NAMALWA (cell line): ENCODE results near the gene MYO9A.
"Not testable (repeated sequence)": the region's sequence is repeated elsewhere in the genome, so short reads cannot be mapped to it uniquely, and the experiment has no call there.

Experiments used
- DNase-seq: peaks from one replicate; pipeline ENCODE4 v3.0.0-alpha.2; 2015; ENCODE audit warnings: low spot score

Gene MYO9A

DNA sequence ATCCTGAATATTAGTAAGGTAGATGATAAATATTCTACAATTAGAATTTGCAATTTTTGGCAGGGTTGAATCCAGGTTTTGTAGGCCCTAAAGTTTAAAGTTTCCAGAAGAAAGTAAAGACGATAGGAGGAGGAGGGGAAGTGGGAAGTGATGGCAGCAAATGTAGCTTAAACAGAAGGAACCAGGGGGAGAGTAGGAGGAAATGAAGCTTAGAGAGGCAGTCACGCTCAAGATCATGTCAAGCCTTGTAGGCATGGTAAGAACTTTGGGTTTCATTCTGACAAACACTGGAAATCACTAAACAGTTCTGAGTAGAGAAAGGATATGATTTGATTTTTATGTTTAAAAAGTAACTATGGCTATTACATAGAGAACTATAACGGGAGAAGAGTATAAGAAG lies 243.7 kb downstream of the MYO9A start:
- no peak for DNase-seq

DNA sequence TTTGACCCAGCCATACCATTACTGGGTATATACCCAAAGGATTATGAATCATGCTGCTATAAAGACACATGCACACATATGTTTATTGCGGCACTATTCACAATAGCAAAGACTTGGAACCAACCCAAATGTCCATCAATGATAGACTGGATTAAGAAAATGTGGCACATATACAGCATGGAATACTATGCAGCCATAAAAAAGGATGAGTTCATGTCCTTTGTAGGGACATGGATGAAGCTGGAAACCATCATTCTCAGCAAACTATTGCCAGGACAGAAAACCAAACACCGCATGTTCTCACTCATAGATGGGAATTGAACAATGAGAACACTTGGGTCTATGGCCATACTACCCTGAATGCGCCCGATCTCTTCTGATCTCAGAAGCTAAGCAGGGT lies 259.7 kb downstream of the MYO9A start:
- not testable (repeated sequence) for DNase-seq

DNA sequence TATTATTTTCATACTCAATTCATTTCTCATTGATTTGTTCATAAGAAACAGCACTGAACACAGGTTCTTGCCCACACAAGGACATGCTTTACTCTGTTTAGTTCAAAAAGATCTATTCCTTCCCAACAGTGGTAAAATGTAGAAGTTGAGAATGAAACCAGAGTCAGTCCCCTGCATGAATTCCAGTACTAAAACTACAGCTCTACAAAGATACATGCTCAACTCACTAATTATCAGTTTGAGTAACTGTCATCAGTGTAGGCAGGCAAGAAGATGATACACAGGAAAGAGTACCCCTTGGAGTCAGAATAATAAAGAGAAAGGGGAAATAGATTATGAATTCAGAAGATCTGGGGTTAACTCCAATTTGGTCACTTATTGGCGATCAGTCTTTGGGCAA lies 264.4 kb downstream of the MYO9A start:
- DNase-seq = no peak

DNA sequence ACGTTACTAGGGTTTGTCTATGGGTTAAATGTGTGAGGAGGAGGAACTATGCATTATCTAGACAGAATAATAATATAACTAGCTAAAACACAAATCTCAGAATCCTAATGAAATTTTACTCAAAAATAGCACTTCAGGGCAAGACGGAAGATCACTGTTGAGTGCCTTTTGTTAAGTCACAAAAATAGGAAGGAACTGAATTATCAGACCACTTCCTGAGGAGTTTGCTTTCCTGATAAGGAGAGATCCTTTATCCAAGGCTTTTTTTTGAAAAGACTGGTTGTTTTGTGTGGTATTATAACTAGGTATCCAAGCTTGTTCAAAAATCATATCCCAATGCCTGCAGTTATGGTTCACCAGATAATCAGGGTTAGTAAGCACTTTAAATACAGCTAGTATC lies 273.0 kb downstream of the MYO9A start:
- no peak for DNase-seq

DNA sequence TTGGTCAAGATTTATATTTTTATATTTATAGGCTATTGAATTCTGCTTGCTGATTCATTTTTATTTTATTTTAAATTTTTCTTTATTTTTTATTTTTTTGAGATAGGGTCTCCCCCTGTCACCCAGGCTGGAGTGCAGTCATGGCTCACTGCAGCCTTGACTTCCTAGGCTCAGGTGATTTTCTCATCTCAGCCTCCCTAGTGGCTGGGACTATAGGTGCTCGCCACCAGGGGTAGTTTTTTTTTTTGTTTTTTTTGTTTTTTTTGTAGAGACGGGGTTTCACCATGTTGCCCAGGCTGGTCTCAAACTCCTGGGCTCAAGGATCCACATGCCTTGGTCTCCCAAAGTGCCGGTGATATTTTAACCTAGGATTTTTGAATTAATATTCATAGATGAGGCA lies 276.4 kb downstream of the MYO9A start:
- DNase-seq = no peak

DNA sequence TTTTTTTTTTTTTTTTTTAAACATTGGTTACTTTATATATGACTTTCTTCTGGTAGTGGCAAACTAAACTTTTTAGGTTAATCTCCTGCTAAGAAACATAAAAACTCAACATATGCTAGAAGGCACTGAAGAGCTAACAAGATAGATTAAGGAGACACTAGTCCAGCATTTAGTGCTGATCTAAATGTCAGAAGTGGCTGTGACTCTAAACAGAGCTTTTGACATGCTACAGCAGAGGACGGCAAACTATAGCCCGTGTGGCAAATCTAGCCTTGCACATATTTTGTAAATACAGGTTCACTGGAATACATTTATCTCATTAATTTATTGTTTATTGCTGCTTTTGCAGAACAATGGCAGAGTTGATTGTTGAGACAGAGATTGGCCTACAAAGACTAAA lies 287.0 kb downstream of the MYO9A start:
- no peak for DNase-seq

DNA sequence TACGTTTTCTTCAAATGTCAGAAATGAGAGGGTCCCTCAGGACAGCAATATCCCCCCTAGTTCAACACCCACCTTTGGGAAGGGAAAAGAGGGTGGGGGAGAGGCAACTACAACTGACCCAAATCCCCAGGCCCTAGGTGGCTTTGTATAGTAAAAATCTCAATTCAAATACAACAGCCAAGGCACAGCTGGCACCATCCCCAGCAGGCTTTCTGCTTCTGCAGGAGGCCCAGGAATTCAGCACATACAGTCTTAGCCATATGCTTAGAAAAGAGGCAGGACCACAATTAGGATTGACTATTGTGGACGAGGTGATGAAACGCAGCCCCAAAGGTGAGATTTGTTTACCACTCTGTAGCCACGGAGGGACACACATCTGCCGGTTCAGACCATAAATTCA lies 291.8 kb downstream of the MYO9A start:
- DNase-seq = no peak

DNA sequence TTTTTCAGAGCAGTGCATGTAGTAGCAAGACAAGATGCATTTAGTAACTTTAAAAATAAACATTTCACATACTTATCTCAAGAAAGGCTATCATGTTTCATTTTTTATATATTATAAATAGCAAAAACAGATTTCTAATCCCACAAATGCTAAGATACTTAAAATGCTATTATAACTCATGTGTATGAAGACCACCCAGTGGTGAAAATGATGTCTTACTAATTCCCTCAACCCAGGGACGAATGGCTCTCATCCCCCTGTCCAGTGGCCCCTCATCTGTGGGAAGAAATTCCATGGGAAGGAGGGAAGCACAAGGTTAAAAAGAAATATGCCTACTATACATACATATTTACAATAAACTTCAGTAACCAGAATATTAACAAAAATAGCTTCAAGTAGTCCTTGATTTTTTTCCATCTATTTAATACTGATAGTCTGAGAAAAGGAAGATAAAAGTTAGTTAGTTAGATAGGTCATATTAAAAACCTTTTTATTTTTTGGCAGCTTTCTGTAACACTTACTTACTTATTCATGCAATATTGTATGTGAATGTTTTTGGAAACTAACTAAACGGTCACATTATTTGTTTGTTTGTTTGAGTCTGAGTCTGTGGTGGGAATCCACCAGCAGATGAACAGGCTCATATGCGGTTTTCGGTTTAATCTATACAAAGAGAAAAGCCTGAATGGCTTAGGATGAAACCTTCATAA lies 292.8 kb downstream of the MYO9A start:
- DNase-seq = no peak

DNA sequence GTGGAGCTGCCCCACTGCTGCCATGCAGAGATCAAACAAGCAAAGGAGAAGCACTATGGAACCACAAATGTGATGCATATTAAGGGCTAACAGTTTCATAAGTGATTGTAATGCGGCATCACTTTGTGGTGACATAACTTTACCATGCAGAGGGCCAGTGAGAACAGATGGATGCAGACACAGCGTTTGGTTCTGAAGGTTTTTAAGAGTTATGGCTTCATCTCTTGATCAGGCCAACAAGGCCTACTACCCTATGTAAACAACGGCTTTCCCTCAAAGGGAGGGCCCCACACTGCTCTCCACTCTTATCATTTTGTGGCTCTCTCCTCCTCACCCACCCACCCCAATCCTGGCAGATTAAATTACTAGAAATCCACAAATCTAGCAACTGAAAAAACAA lies 294.1 kb downstream of the MYO9A start:
- no peak for DNase-seq

DNA sequence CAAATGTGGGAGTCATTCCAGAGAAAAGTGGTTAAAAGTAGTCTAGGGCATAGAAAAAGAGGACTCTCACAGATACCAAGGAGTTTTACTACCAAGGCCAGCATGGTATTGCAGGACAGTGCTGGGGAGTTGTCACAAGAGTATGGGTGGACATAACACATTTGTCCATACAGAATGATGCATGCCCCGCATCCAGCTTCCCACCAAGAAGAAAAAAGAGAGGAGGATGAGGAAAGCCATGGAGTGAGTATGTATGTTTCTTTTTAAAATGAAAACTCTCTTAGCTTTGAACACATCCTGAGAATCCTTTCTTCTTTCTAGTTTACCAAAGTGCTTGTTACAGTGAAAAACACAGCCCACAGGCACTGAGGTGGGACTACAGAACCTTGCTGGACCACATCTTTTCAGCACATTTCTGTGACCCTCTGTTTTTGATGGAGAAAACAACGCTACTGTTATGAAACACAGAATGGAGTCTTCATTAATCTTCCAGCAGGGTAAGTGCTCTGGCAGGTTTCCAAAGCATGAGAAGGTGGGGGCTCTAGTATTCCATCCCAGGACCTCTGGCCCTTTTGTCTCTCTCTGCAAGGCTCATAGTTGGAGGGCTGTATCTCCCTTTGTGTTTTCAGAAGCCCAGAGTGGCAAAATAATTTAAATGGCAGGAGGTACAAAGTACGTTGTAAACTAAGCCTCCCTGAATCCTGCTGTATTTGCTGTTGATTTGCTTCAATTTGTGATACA lies 294.9 kb downstream of the MYO9A start:
- DNase-seq = no peak

DNA sequence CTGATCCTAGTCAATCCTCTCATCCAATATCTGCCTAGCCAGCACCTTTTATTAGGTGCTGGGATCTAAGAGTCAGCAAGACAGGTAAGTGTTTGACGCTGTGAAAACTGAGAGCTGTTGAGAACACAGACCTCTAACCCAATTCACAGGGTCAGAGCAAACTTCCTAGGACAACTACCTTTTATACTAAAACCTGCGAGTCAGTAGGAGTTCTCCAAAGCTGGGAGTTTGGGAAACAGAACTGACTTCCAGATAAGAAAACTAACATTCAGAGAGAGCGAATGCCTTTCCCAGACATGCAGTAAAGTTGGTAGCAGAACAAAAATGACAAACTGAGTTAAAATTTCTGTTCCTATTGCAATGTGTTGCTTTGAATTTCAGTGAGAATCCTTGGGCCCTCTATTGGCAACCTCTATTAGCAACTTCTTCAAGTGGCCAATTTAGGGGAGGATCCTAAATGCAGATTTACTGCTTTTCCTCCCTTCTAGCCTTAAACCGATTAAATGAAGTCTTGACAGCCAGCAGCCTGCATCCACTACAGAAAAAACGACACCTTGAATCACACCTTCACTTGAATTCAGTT lies 296.3 kb downstream of the MYO9A start:
- DNase-seq = no peak

DNA sequence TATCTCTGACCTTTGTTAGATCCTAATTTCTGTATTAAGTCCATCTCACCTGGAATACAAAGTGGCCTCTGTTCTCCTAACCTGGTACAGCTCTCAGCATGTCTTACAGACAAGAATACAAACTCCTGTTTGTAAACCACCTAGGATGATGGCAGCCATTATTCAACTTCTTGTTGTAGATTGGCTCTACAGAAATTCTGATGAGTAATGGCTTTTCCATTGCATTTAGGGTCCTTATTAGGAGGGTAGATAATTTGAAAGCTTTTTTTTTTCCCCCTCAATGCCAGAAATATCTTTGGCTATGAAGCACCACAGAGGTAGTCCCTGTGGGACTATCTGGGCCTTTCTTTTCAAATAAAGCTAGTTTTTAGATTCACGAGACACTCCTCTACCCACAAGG lies 297.8 kb downstream of the MYO9A start:
- DNase-seq = no peak

DNA sequence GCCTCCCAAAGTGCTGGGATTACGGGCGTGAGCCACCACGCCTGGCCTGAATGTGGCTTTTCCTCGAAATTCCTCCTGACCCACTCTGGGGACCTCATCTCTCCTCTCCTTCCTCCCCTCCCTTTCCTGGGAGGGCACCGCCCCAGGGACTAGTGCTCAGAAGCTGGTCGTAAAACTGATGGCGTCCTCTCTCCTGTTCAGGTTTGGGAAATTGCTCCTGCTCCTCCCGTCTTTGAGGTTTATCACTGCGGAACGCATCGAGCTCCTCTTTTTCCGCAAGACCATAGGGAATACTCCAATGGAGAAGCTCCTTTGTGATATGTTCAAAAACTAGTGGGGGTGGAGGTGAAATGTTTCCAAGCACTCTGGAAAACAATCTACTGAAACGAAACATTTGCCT lies 300.6 kb downstream of the MYO9A start:
- DNase-seq = no peak

DNA sequence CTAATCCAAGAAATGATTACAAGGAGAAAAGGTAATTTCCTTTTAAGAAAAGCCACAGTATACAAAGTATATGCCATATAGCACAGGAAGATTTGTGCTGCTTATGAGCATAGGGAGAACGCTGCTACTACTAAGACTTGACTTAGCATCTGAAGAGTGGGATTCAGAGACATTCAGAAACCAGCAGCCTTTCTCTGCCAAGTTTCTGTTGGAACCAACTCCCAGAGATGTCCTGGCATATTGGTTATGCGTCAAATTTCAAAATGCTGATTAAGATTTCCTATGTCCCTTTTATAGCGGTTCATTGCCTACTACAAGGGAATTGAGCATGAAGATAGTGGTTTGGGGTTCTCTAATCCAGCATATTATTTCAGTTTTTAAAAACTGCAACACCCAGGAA lies 302.6 kb downstream of the MYO9A start:
- no peak for DNase-seq

DNA sequence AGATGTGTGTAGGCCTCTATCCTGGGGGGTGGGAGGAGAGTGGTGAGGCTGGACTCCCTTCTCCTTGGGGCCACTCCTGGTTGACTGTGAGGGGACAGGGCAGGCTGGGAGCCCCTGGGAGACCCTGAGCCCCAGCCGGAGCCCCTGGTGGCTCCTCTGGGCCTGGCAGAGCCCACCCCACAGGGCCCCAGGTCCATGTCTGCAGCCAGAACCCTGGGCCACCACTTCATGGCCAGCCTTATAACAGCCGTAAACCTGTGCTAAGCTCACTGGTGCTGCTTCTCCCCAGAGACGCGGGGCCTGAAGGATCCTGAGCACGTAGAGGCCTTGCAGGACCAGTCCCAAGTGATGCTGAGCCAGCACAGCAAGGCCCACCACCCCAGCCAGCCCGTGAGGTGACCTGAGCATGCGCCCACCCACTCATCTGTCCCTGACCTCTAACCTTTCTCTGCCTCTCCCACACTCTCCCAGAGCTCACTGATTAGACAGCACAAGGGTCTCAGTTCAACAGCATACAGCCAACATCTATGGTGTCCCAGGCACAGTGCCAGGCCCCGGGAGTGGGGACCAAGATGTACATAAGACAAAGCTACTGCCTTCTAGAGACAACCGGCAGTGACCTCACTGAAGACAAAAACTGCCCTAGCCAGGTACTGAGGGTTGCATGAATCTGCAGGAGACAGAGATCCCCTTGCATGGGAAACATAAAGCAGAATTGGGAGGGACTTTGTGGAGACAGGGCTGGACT lies 304.1 kb downstream of the MYO9A start:
- no peak for DNase-seq

DNA sequence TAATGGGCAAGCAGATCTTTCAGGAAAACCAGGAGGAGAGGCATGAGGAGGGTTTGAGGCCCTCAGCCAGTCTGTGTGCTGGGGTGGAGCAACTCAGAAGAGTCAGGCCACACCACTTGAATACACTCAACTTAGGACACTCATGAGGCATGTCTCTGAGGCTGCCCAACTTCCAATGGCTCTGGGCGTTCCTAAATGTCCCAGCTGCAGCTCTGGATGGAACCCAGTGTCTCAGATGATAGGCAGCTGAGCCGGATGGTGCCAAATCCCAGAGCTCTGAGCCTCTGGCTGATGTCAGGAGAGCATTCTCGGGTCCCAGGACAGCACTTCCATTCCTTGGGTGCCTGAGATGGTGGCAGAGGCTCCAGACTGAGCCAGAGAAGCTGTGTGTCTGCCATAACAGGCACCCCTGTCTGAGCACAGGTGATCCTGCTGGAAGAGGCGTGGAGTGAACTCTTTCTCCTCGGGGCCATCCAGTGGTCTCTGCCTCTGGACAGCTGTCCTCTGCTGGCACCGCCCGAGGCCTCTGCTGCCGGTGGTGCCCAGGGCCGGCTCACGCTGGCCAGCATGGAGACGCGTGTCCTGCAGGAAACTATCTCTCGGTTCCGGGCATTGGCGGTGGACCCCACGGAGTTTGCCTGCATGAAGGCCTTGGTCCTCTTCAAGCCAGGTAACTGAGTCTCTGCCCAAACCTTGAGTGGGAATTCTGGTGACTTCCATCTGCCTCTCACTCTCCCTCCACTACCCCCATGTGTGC lies 304.8 kb downstream of the MYO9A start:
- no peak for DNase-seq

DNA sequence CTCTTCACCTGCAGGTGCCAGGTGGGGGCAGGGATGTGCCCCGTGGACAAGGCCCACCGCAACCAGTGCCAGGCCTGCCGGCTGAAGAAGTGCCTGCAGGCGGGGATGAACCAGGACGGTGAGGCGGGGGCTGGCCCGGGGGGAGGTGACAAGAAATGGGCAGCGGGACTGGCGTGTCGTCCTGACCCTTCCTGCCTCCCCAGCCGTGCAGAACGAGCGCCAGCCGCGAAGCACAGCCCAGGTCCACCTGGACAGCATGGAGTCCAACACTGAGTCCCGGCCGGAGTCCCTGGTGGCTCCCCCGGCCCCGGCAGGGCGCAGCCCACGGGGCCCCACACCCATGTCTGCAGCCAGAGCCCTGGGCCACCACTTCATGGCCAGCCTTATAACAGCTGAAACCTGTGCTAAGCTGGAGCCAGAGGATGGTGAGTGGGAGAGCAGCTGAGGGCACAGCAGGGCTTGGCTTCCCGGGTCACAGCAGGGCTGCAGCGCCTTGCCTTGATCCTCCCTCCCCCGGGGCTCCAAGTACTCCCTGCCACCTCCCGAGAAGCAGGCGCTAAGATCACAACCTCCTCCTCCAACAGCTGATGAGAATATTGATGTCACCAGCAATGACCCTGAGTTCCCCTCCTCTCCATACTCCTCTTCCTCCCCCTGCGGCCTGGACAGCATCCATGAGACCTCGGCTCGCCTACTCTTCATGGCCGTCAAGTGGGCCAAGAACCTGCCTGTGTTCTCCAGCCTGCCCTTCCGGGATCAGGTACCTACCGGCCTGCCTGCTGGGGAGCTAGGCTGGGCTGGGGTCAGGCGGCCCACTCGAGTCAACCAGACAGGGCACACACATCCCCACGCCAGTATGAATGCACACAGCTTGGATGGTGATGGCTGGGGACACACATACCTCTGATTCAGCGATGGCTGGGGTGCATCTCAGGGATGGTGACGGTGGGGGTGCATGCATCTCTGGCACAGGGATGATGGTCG lies 305.9 kb downstream of the MYO9A start:
- no peak for DNase-seq

DNA sequence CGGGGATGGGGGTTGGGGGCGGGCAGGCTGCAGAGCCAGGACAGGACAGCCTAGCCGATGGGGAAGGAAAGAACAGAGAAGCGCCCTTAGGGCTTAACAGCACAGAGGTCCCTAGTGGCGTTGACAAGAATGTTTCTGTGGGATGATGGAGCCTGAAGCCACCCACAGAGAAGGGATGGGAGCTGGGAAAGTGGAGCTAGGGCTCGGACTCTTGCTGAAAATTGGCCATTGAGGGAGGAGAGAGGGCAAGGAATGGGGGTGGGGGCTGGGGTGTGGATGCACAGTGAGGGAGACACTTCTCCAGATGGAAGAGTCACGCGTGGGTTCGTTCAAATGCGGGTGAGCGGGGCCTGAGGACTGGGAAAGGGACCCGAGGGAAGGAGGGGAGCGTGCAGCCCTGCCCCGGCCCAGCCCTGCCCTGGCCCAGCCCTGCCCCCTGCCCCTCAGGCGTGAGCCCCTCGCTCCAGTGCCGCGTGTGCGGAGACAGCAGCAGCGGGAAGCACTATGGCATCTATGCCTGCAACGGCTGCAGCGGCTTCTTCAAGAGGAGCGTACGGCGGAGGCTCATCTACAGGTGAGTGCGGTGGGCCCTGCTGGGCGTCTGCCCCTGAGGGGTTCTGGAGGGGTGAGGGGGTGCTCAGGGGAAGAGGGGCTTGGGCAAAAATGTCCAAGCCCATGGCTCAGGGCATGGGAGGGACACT lies 306.8 kb downstream of the MYO9A start:
- DNase-seq = no peak

DNA sequence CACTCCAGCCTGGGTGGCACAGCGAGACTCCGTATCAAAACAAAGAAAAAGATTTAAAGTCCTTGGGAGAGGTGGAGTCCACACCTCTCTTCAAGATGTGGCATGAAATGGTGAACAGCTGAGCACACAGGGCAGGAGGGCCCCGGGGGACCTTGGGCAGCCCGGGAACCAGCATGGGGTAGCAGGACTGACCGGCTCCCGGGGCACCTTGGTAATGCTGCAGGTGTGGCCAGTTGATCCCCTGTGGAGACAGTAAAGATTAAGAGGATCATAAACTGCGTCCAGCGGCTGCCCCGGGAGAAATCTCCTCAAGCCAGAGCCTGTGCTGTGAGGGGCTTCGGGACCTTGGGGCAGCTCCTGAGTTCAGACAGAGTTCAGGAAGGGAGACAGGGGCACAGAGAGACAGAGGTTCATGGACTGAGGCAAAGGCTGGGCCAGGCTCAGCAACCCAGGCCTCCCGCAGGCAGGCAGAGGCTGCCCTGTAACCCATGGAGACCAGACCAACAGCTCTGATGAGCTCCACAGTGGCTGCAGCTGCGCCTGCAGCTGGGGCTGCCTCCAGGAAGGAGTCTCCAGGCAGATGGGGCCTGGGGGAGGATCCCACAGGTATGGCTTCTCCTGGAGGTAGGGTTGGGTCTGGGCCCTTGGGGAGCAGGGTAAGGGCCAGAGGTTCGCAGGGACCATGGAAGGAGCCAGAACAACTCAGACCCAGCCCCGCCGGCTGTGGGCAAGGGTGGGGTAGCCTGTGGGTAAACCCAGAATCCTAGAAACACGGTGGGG lies 307.5 kb downstream of the MYO9A start, which contains the start of gene NR2E3:
TSS of gene NR2E3 (plus strand) at position 299 of the 780 bp plus-strand sequence. CDS start at position 489, 190 bp downstream.
- DNase-seq = no peak
